Liver (tissue), 3 donors: ENCODE results near the gene DSCAML1.

Experiments used
- CTCF ChIP-seq: fragments of 150-350 bp; IDR thresholded peaks from 2 replicates; pipeline ENCODE4 v1.5.1; 2017; ENCODE audit warnings: improper control_type of control experiment, low read depth, low read length; ENCODE audit not compliant: missing input control
- GABPA ChIP-seq, 2 donors: IDR thresholded peaks in 1 of 2; conservative IDR thresholded peaks in 1 of 2; 2 replicates each; pipeline ENCODE4 v1.6.1; 2016; ENCODE audit warnings: antibody characterized with exemption in 2 of 2, mild to moderate bottlenecking in 1 of 2, moderate library complexity in 1 of 2
- JUND ChIP-seq, 2 donors: IDR thresholded peaks; 2 replicates each; pipeline ENCODE4 v1.6.1; 2016; ENCODE audit warnings: antibody characterized with exemption in 2 of 2
- MAX ChIP-seq: IDR thresholded peaks from 2 replicates; pipeline ENCODE4 v1.6.1; 2016; ENCODE audit warnings: antibody characterized with exemption
- SP1 ChIP-seq: IDR thresholded peaks from 2 replicates; pipeline ENCODE4 v1.6.1; 2018; ENCODE audit warnings: antibody characterized with exemption, mild to moderate bottlenecking
- donor health status: healthy.
- donor health status: healthy.

- TF ChIP-seq JUND (IDR thresholded peaks at IDR 0.05), result no peak
- no peak for TF ChIP-seq MAX
- TF ChIP-seq CTCF, result no peak
- no peak for TF ChIP-seq SP1
- no peak for TF ChIP-seq GABPA (IDR thresholded peaks at IDR 0.05 in 1 of 2, conservative IDR thresholded peaks at IDR 0.05 in 1 of 2)
These were observed 24.4 kb upstream of the DSCAML1 start for GRCh38 chr11:117821431-117821830.
